GM21515 (cell line): Measurements from ENCODE around the gene FYB2.

Source experiments
- ATAC-seq: cut with Tn5 transposase; IDR thresholded peaks from one replicate; pipeline ENCODE4 v1.9.1; 2021; ENCODE audit not compliant: unreplicated experiment

FYB2 gene

DNA sequence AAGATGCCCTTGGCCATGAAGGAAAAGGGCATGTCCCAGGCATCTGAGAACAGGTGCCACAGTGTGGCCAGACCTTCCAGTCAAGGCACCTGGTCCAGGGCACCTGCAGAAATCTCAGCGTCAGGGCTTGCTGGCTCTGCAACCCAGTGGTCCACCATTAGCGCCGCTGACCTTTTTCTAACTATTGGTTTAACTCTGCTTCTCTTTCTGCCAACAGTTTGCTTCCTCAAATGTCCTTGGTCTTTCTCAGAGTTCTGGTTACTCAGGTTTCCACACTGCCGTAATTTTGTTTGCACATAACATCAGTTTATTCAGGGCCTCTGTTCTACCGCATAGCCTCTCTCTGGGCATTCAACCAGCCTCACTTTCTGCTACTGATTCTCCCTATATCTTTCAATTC is 16.5 kb upstream of the FYB2 start:
- no peak for ATAC-seq

DNA sequence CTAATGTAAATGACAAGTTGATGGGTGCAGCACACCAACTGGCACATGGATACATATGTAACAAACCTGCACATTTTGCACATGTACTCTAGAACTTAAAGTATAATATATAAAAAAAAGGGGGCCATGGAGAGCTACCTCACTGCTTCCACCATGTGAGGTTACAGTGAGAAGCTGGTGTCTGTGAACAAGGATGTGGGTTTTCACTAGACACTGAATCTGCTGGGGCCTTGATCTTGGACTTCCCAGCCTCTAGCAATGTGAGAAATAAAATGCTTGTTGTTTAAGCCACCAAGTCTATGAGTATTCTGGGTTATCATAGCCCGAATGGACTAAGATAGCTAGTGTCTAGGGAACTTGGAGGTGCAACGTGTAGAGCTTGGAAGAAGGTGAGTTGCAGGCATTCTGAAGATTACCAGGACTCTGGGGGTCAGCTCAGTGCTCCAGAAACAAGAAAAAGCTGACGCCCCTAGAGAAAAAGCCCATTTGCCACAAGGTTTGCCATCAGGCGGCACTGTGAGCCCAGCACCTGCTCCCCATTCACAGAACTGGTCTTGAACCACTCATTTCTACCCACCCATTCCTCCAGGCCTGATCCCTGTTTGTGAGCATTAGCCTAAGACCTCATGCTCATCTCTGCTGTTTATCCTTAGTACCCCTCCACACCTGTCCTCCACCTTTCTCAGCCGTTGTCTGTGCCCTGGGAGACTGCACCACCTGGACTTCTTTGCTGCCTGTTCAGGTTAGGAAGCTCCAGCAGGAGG is 15.1 kb upstream of the FYB2 start:
- ATAC-seq: no peak

- no peak for ATAC-seq
These were observed 13.9 kb upstream of the FYB2 start for GRCh38 chr1:56833088-56833487.

GRCh38 chr1:56831871-56832693 is 12.9 kb upstream of the FYB2 start:
- ATAC-seq: no peak

- ATAC-seq: no peak
These were observed 10.8 kb upstream of the FYB2 start for GRCh38 chr1:56830052-56830451.

DNA sequence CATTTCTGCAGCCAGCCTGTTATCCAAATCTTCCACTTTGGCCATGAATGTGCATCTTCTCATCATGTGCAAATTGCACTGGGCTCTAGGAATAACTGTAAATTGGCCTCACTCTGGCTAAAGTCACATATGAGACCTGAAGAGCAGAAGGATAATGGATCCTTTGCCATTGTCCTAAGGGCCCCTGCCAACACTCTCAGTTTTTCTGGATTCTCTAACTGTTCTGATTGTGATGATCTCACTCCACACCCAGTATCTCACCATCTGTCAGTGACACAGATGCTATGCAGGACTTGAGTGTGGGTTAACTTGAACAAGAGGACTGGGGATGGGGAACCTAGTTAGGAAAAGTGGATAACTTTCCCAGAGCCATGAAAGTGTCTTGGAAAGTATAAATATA is 8.5 kb upstream of the FYB2 start:
- ATAC-seq: no peak

DNA sequence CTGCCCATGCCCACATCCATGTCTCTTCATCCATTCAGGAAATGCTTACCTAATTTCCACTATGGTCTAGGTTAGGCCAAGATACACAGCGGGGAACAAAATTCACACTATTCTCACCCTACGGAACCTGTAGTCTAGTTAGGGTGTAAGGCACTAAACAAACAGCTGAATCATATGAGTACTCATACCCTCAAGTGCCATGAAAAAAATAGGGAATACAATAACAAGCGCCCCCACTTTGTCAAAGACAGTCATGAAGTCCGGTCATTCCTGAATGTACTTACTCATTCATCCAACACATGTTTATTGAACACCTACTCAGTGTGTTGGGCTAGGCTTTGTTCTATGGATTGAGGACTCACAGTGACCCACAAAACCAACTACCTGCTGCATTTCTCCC is 6.2 kb upstream of the FYB2 start:
- no peak for ATAC-seq

DNA sequence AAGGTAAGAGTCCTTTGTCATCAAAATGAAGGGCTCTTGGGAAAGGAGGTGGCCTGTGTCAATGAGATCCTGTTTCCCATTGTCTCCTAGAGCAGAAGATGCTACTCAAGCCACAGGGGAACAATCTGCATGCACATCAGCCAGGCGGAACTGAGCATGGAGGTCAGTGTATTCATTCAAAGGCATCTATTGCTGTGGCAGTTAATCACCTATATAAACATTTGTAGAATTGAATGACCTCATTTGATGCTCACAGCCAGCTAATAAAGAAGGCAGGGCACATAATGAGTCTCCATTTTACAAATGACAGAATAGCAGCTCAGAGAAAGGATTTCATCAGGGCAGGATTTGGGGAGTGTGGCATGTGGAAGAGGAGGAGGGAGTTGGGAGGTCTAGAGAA is 5.7 kb upstream of the FYB2 start:
- ATAC-seq: no peak

DNA sequence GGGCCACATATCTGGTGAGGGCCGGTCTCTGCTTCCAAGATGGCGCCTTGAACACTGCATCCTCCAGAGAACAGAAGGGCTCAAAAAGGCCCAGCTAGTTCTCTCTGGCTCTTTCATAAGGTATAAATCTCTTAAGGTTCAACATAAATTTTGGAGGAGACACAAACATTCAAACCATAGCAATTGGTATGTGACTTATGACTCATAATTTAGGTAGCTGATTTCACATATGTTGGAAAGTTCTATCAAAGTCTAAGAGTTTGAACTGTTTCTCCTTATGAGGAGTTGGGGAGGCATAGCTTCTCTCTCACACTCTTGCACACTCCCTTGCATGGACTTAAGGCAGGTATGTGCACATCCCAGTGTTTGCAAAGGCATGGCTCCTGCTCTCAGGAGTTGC is 5.1 kb upstream of the FYB2 start:
- ATAC-seq: no peak

DNA sequence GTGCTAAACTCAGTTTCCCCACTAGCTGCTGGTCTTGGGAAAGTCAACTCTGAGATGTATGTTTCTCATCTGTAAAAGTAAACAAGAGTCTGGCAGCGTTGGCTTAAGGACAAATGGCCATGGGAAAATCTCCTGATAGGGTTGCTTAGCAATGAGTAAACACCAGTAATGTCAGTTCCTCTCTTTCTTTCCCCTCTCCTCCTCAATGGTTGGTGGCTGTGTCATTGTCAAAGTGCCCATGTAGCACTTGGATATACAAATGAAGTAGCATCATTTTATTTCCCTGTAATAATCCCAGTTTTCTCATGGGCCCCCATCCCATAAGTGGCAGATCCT is 2.2 kb upstream of the FYB2 start:
- ATAC-seq: no peak

DNA sequence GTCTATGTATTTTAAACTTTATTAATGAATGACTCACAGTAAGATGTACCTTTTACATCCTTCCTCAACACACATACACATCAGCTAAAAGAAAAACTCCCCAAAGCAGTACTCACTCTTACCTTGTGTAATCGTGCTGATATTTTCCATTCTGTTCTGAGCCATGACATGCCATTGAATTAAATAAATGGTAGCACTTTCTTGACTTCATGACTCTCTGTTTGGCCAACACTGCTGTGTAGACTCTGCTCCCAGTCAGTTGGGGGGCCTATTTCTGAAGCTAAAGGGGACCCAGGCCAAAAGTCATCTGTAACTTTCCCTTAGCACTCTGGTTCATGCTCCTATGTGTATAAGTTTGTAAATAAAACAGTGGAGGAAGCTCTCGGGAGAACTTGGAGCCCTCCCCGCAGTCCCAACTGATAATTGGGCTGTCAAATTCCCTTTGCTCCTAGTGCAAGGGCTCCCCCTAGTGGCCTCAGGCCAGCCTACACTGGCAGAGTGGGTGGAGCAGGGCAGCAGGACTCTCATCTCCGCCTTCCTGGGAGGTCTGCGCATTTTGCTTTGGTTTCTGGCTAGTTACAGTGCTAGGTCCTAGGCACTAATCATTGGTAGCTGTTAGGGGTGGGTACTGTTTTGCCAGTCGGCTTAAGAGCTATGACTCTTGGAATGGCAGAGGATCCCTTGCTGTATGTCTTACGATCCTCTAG is 1.7 kb upstream of the FYB2 start:
- peak; percentile 80 for ATAC-seq

- ATAC-seq: no peak
These were observed 1.3 kb downstream of the FYB2 start for GRCh38 chr1:56817716-56818463.

- no peak for ATAC-seq
These were observed 2.3 kb downstream of the FYB2 start for GRCh38 chr1:56816909-56817308.

GRCh38 chr1:56816264-56816663 is 2.9 kb downstream of the FYB2 start:
- no peak for ATAC-seq

DNA sequence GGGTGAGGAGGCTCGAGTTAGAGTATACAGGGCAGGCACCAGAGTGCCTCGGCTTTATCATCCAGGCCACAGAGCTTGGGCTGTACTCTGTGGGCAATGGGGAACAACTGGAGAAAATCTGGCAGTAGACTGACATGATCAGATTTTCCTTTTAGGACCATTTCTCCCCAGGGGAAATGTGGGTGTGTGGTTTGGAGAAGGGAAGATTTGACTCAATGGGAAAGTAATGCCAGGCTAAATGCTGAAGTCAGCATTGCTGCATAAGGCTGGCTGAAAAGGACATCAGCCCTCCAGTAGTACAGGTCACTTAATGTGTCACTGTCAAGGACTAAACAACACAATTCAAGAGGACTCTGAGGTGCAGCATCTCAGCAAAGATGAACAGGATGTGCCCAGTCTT is 5.0 kb downstream of the FYB2 start:
- no peak for ATAC-seq

DNA sequence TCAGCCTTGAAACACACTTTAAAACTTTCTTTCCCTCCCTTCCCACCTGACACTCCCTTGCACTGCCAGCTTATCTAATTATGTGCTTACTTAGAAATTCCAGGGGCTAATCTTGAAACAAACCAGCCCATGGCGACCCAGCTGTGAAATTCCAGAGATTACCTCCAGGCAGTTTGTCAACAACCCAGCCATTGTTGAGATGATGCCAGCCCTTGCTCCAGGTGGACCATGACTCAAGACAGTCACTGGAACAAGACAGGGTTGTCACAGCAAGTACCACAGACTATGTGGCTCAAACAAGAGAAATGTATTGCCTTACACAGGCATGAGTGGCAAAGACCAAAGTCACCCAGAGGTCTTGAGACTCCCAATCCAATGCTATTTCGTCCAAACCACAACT is 7.9 kb downstream of the FYB2 start:
- ATAC-seq: no peak

GRCh38 chr1:56808410-56808809 is 10.8 kb downstream of the FYB2 start:
- no peak for ATAC-seq

GRCh38 chr1:56806804-56807203 is 12.4 kb downstream of the FYB2 start:
- ATAC-seq: no peak

DNA sequence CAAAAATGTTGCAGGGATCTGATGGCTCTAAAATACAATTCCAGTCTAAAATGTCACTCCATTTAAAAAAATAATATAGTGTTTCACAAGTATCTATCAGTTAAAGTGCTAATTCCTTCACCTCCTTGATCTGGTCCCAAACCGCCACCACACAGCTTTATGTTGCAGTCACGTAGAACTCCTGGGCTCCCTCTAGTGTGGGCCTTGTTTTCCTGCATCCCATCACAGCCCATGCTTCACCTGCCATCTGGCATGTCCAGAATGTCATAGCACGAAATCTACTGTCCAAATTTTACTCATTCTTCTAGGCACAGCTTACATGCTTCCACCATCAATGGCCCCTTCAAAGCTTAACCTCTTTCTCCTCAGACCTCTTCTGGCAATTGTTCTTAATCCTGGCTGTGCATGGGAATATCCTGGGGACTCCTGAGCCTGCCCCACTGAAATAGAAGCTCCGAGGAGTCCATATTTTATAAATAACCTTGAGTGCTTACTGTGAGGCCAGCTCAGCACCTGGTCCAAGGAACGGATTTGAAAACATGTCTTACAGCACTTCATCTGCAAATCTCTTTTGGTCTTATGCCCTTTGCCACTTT is 15.5 kb downstream of the FYB2 start:
- ATAC-seq: no peak

- ATAC-seq: no peak
These were observed 19.4 kb downstream of the FYB2 start for GRCh38 chr1:56799605-56800400.
